ENCODE data around the gene ZKSCAN7.
"Not testable (repeated sequence)": the region's sequence is repeated elsewhere in the genome, so short reads cannot be mapped to it uniquely, and the experiment has no call there.

Gene ZKSCAN7

GRCh38 chr3:44577354-44577952, 22.5 kb downstream of the ZKSCAN7 start:
- not testable (repeated sequence) for DNase-seq

DNA sequence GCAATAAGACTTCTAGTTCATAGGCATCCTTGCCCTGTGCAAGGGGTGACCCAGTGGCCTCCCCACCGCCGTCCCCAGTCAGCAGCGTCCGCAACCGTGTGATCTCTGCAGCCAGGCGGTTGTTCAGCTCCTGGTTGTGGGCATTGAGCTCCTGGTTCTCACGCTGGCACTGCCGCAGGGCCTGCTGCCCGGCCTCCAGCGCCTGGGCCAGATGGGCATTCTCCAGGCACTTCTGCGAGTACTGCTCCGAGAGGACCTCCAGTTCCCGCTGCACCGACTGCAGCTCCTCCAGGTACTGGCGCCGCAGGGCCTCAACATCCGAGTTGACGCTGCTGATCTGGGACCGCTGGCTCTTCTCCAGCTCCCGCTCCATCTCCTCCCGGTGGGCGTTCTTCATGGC, 23.3 kb downstream of the ZKSCAN7 start:
- not testable (repeated sequence) for DNase-seq

DNA sequence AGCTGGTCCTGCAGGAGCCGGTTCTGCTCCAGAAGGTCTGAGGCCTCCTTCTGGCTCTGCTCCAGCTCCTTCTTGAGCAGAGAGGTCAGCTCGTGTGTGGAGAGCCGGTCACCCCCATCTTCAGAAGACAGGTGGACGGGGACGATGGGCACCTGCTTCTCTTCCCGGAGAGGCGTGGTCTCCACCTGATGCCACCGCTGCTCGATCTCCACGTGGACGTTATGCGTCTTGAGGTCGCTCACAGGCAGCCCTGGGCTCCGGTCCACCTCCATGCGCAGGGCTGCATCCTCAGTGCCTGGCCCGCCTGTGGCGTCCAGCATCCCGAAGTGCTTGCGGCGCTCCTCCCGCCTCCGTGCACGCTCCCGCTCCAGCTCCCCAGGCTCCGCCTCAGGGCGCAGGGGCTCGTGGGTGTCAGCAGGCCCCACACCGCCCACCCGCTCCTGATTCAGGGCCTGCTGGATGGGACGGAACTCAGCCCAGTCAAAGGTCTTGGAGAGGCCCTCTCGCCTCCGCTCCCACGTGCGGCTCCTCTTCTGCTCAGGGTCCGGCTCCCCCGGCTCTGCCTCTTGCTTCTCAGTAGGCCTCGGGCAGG, 24.0 kb downstream of the ZKSCAN7 start:
- DNase-seq = not testable (repeated sequence)

- DNase-seq = not testable (repeated sequence)
Observed at GRCh38 chr3:44579749-44580148, 24.8 kb downstream of the ZKSCAN7 start.

GRCh38 chr3:44580971-44581370, 26.0 kb downstream of the ZKSCAN7 start:
- DNase-seq = not testable (repeated sequence)

- DNase-seq = peak; percentile 1
Observed at GRCh38 chr3:44584646-44585501, 29.9 kb downstream of the ZKSCAN7 start, which contains the start of gene ZNF660. Gene ZNF660, plus strand, starts transcription at chr3:44584964. Its CDS starts 9,230 bp downstream, at chr3:44594194.

- DNase-seq = no peak
Observed at GRCh38 chr3:44596621-44597020, 41.6 kb downstream of the ZKSCAN7 start.

DNA sequence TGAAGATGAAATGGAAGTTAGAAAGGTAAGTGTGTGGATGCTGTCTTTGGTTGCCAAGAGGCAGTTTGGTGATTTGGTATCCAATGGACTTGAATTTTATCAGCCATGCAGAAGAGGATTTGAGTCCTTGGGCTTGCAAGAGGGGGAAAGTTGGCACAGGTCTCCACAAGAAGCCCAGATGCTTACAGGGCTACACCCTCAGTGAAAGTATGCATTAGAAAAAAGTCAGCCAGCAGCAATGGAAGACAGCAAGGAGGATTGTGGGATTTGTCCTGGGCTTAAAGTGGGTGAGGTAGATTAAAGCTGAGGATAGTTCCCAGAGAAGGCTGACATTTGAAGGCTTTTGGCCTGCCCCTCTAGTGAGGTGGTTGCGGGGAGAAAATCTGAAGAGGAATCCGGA, 46.8 kb downstream of the ZKSCAN7 start:
- DNase-seq = no peak

- no peak for DNase-seq
Observed at GRCh38 chr3:44612678-44613077, 57.7 kb downstream of the ZKSCAN7 start.

Data from stimulated activated CD4-positive, alpha-beta T cell treated with anti-CD3 and anti-CD28 coated beads, Interleukin-1b, Interleukin-23, amount 100 ng/mL, for 48 hours (primary cell).